Left ventricle myocardium inferior (tissue), 1 donor: ENCODE data around the gene ENPP3. TPM values are rescaled to one million over a fixed set of nuclear protein-coding genes. Genes with fewer than 3 reads are reported as not detected.

Experiments used
- DNase-seq: peaks from one replicate; pipeline ENCODE4 v3.0.0-alpha.2; 2020
- H3K27ac ChIP-seq: fragments of 200-600 bp; replicated peaks from 2 replicates; pipeline ENCODE4 v1.8.0; 2021
- H3K27me3 ChIP-seq: fragments of 200-600 bp; 2 replicates; pipeline ENCODE4 v1.8.0; 2021; ENCODE audit warnings: low read depth
- H3K36me3 ChIP-seq: fragments of 200-600 bp; 2 replicates; pipeline ENCODE4 v1.8.0; 2021
- H3K4me1 ChIP-seq: fragments of 200-600 bp; 2 replicates; pipeline ENCODE4 v1.8.0; 2021
- H3K4me3 ChIP-seq: fragments of 200-600 bp; 2 replicates; pipeline ENCODE4 v1.8.0; 2021; ENCODE audit warnings: mild to moderate bottlenecking, moderate library complexity
- H3K9me3 ChIP-seq: fragments of 200-600 bp; replicated peaks from 2 replicates; pipeline ENCODE4 v1.8.0; 2021
- intact Hi-C: fragments of 100-400 bp; cut with micrococcal nuclease; formaldehyde crosslinking; loops from one replicate; pipeline ENCODE4 v1.11.0; 2022
- total RNA-seq: library from RNA; stranded (reverse); fragmentation: NEBNext Ultra II Directional; extraction: Animal tissue kit (Norgen Biotek cat#: 25700); gene quantifications from one replicate; pipeline ENCODE4 v1.2.1, GENCODE V29; 2021
- TF ChIP-seq, protein P1 (sequence below): fragments of 200-600 bp; IDR thresholded peaks from 2 replicates; pipeline ENCODE4 v1.8.0; 2021; ENCODE audit warnings: antibody characterized with exemption, mild to moderate bottlenecking, borderline replicate concordance
- donor health status: DM: no; HTN: yes; CAD: no; lungs with severe emphysema.

ENPP3 gene
- total RNA-seq, 1 donor from 2014 or later = 0.14 TPM

DNA sequence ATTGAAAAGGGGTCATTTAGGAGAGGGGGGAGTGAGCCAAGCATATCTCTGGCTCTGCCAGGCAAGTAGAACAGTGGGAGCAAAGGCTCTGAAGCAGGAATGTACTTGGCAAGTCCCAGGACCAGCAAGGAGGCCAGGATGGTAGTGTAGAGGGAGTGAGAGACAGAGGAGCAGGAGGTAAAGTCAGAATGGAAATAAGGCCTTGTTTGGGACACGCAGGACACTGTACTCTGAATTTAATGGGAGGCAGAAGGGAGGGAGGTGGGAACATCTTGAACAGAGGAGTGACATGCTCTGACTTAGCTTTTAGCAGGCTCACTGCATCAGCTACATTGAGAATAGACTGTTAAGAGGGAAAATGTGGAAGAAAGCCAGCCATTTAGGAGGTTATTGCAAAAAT lies 133.7 kb downstream of the ENPP3 start:
- Histone ChIP-seq H3K4me3 (no peak overlapping the region), H3K9me3 (no peaks in the 10 kb centered on the region), H3K4me1 (peaks cover 16% of the 10 kb centered on the region), H3K27ac (no peak overlapping the region), H3K27me3 (no peaks in the 10 kb centered on the region), H3K36me3 (no peaks in the 10 kb centered on the region)
- intact Hi-C loops = no loop called here
- TF ChIP-seq, protein P1, sequence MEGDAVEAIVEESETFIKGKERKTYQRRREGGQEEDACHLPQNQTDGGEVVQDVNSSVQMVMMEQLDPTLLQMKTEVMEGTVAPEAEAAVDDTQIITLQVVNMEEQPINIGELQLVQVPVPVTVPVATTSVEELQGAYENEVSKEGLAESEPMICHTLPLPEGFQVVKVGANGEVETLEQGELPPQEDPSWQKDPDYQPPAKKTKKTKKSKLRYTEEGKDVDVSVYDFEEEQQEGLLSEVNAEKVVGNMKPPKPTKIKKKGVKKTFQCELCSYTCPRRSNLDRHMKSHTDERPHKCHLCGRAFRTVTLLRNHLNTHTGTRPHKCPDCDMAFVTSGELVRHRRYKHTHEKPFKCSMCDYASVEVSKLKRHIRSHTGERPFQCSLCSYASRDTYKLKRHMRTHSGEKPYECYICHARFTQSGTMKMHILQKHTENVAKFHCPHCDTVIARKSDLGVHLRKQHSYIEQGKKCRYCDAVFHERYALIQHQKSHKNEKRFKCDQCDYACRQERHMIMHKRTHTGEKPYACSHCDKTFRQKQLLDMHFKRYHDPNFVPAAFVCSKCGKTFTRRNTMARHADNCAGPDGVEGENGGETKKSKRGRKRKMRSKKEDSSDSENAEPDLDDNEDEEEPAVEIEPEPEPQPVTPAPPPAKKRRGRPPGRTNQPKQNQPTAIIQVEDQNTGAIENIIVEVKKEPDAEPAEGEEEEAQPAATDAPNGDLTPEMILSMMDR = no peak
- no peak for DNase-seq

DNA sequence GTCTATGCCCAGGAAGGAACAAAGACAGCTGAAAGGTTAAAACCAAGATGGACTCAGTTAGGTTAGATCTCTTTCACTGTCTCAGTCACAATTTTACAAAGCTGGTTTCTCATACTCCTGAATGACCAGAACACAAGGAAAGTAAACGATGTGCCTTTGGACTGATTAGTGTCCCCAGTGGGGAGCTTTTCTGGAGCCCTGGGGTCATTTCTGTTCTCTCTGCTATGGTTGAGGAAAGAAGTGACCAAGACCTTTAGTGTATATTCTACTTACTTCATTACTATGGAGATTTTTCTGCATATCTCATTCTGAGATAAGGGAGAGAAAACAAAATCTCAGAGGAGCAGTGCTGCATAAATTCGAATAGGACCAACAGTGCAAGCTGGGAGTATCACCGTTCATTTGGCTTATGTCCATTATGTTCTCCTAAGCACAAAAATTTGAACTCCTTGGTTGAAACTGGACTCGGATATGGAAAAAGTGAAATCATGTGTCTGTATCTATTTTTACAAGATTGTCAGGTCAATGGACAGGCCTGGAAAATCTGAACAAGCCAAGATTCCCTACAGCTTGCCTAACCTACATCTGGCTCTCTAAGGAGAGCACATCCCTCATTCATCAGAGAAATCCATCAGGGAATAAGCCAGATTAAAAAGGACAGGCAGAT lies 136.3 kb downstream of the ENPP3 start:
- peaks cover 13% of the 10 kb centered on the region for H3K4me1 ChIP-seq
- peak overlapping the region; percentile 72 for H3K27ac ChIP-seq
- H3K9me3 ChIP-seq = no peaks in the 10 kb centered on the region
- DNase-seq = no peak
- H3K27me3 ChIP-seq = no peaks in the 10 kb centered on the region
- H3K36me3 ChIP-seq = no peaks in the 10 kb centered on the region
- TF ChIP-seq, protein P1 = no peak
- intact Hi-C loops = no loop called here
- no peak overlapping the region for H3K4me3 ChIP-seq

DNA sequence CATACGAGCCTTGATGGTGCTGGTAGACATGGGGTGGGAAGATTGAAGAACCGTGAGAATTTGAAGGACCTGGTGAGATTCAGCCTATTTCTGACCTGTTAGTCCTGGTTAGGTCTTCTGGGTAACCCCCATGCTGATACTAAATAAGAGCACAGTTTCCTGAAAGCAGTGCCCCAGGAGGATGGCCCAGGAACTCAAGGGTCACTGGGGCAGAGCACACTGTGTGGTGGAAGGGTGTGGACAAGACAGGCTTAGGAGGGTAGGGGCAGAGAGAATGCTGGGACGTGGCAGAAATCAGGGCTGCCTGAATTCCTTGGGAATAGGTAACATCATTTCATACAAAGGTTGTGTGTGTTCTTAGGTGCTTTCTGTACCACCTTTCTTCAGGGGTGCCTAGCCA lies 138.8 kb downstream of the ENPP3 start:
- Histone ChIP-seq H3K36me3 (no peaks in the 10 kb centered on the region), H3K9me3 (no peaks in the 10 kb centered on the region), H3K4me1 (peaks cover 13% of the 10 kb centered on the region), H3K27me3 (no peaks in the 10 kb centered on the region), H3K27ac (no peak overlapping the region), H3K4me3 (no peak overlapping the region)
- TF ChIP-seq, protein P1 = no peak
- intact Hi-C loops = no loop called here
- no peak for DNase-seq

DNA sequence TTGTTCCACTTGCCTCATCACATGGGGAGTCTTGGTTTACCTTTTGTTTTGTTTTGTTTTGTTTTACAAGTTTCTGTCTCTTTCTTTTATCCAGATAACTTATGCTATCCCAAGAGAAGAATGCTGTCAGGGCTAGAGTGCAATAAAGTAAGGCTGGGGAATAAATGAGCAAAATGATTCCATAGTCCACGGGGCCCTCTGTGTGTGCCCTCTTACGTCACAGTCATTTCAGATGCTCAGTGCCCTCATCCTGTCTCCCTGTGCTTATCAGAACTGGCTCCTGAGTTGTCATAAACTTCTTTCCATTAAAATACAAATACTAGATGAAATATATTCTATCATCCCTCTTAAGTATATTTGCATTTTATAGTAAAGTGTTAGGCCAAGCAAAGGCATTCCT lies 139.9 kb downstream of the ENPP3 start:
- Histone ChIP-seq H3K4me1 (peaks cover 13% of the 10 kb centered on the region), H3K27me3 (no peaks in the 10 kb centered on the region), H3K36me3 (no peaks in the 10 kb centered on the region), H3K27ac (no peak overlapping the region), H3K4me3 (no peak overlapping the region), H3K9me3 (no peaks in the 10 kb centered on the region)
- DNase-seq = no peak
- intact Hi-C loops = no loop called here
- TF ChIP-seq, protein P1 = no peak

DNA sequence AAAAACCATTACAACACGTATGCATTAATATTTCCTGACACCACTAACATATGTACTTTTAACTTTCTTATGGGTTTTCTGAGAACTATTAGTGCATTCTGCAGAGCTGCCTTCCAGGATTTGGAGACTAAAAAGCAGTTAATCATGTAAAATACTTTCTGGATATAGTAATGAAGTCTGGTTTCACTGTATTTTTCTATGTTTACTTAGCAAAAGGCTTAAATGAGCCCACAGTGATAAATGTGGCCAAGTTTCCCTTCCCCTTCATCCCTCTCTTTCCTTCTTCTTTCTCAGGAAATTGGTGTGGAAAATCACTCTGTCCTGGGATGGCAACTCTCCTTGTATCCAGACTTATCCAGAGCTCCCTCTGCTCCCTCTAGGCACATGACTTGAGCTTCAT lies 141.1 kb downstream of the ENPP3 start:
- H3K27me3 ChIP-seq = no peaks in the 10 kb centered on the region
- H3K27ac ChIP-seq = no peak overlapping the region
- H3K4me1 ChIP-seq = peaks cover 6% of the 10 kb centered on the region
- TF ChIP-seq, protein P1 = no peak
- no peak overlapping the region for H3K4me3 ChIP-seq
- no peaks in the 10 kb centered on the region for H3K9me3 ChIP-seq
- intact Hi-C loops = no loop called here
- no peak for DNase-seq
- no peaks in the 10 kb centered on the region for H3K36me3 ChIP-seq
